Measurements from ENCODE around the gene DDB1.
A peak's percentile ranks its signal among the peaks of the same experiment; 100 is the strongest.

The DDB1 gene

GRCh38 chr11:61297341-61297740 is 35.6 kb downstream of the DDB1 start:
- Histone ChIP-seq H3K27ac (ENCODE audit: low read depth, low read length, poor library complexity, severe bottlenecking) (no peak overlapping the region), H3F3A (ENCODE audit: insufficient read depth, low read length) (no peaks in the 10 kb centered on the region), H3K4me1 (ENCODE audit: insufficient read depth, low read length, severe bottlenecking) (peaks cover 16% of the 10 kb centered on the region), H3K4me3 (ENCODE audit: low read depth, low read length, poor library complexity, severe bottlenecking) (no peak overlapping the region), H2AFZ (ENCODE audit: low read length) (no peak overlapping the region), H4K20me1 (ENCODE audit: insufficient read depth, low read length) (no peaks in the 10 kb centered on the region), H3K4me2 (ENCODE audit: low read length) (no peak overlapping the region), H3K9me2 (ENCODE audit: low read depth, low read length) (no peaks in the 10 kb centered on the region), H3K36me3 (ENCODE audit: insufficient read depth, low read length) (peaks cover 52% of the 10 kb centered on the region), H3K9me3 (ENCODE audit: low read length) (no peaks in the 10 kb centered on the region), H3K9ac (ENCODE audit: low read length) (no peak overlapping the region), H3K27me3 (ENCODE audit: insufficient read depth, low read length) (no peaks in the 10 kb centered on the region), H3K79me2 (ENCODE audit: insufficient read depth, low read length) (no peaks in the 10 kb centered on the region)
- no peak for TF ChIP-seq CTCF (IDR thresholded peaks at IDR 0.05; ENCODE audit: low read length)
- TF ChIP-seq EZH2 (IDR thresholded peaks at IDR 0.05; ENCODE audit: borderline replicate concordance, low read length): no peak

- H4K20me1 ChIP-seq (ENCODE audit: insufficient read depth, low read length): no peaks in the 10 kb centered on the region
- H3K9me2 ChIP-seq (ENCODE audit: low read depth, low read length): no peaks in the 10 kb centered on the region
- H3F3A ChIP-seq (ENCODE audit: insufficient read depth, low read length): no peaks in the 10 kb centered on the region
- peak overlapping the region; percentile 70; the same call in 1 of the 2 replicates for H3K4me2 ChIP-seq (ENCODE audit: low read length)
- H3K27ac ChIP-seq (ENCODE audit: low read depth, low read length, poor library complexity, severe bottlenecking): no peak overlapping the region
- H3K9ac ChIP-seq (ENCODE audit: low read length): no peak overlapping the region; the same call in 1 of the 2 replicates
- peak overlapping the region; percentile 57 for H3K4me3 ChIP-seq (ENCODE audit: low read depth, low read length, poor library complexity, severe bottlenecking)
- peaks cover 34% of the 10 kb centered on the region for H3K36me3 ChIP-seq (ENCODE audit: insufficient read depth, low read length)
- TF ChIP-seq EZH2 (IDR thresholded peaks at IDR 0.05; ENCODE audit: borderline replicate concordance, low read length) (no peak), CTCF (IDR thresholded peaks at IDR 0.05; ENCODE audit: low read length) (no peak)
- no peak overlapping the region for H2AFZ ChIP-seq (ENCODE audit: low read length)
- no peaks in the 10 kb centered on the region for H3K79me2 ChIP-seq (ENCODE audit: insufficient read depth, low read length)
- peaks cover 3% of the 10 kb centered on the region; the same call in 1 of the 2 replicates for H3K27me3 ChIP-seq (ENCODE audit: insufficient read depth, low read length)
- peaks cover 16% of the 10 kb centered on the region for H3K4me1 ChIP-seq (ENCODE audit: insufficient read depth, low read length, severe bottlenecking)
- H3K9me3 ChIP-seq (ENCODE audit: low read length): no peaks in the 10 kb centered on the region
These were observed 37.3 kb downstream of the DDB1 start for GRCh38 chr11:61295596-61295926.

GRCh38 chr11:61294717-61295595 is 37.9 kb downstream of the DDB1 start, which contains the start of gene VWCE:
TSS of gene VWCE (minus strand) at chr11:61295316. CDS start at chr11:61295037, 279 bp downstream.
- Histone ChIP-seq H3K9ac (ENCODE audit: low read length) (peak within 1 kb of the TSS; percentile 58), H3F3A (ENCODE audit: insufficient read depth, low read length) (no peaks in the 10 kb centered on the region), H3K27me3 (ENCODE audit: insufficient read depth, low read length) (peaks cover 5% of the 10 kb centered on the region; the same call in 1 of the 2 replicates), H3K4me1 (ENCODE audit: insufficient read depth, low read length, severe bottlenecking) (peaks cover 16% of the 10 kb centered on the region), H3K9me2 (ENCODE audit: low read depth, low read length) (no peaks in the 10 kb centered on the region), H3K27ac (ENCODE audit: low read depth, low read length, poor library complexity, severe bottlenecking) (no peak within 1 kb of the TSS), H3K4me3 (ENCODE audit: low read depth, low read length, poor library complexity, severe bottlenecking) (peak within 1 kb of the TSS; percentile 57), H3K36me3 (ENCODE audit: insufficient read depth, low read length) (peaks cover 28% of the 10 kb centered on the region), H3K79me2 (ENCODE audit: insufficient read depth, low read length) (no peaks in the 10 kb centered on the region), H2AFZ (ENCODE audit: low read length) (no peak within 1 kb of the TSS), H3K4me2 (ENCODE audit: low read length) (peak within 1 kb of the TSS; percentile 70), H3K9me3 (ENCODE audit: low read length) (no peaks in the 10 kb centered on the region), H4K20me1 (ENCODE audit: insufficient read depth, low read length) (no peaks in the 10 kb centered on the region)
- no peak for TF ChIP-seq EZH2 (IDR thresholded peaks at IDR 0.05; ENCODE audit: borderline replicate concordance, low read length)
- TF ChIP-seq CTCF (IDR thresholded peaks at IDR 0.05; ENCODE audit: low read length): peak; percentile 33; the same call in 1 of the 2 replicates

Data from OCI-LY1 (cell line).